Stimulated activated CD8-positive, alpha-beta memory T cell treated with anti-CD3 and anti-CD28 coated beads, Interleukin-15, amount 100 ng/mL, for 48 hours (primary cell): ENCODE data around the gene NACC2.
"Not testable (repeated sequence)": the region's sequence is repeated elsewhere in the genome, so short reads cannot be mapped to it uniquely, and the experiment has no call there.

Experiments used
- DNase-seq, 2 donors: peaks; one replicate each; pipeline ENCODE4 v3.0.0-alpha.2; 2020; ENCODE audit warnings: low read depth in 2 of 2

The NACC2 gene

GRCh38 chr9:136080716-136081112, 14.4 kb downstream of the NACC2 start:
- no peak for DNase-seq

GRCh38 chr9:136079916-136080246, 15.2 kb downstream of the NACC2 start:
- no peak for DNase-seq

- DNase-seq = no peak
Measured at GRCh38 chr9:136079211-136079915, 15.7 kb downstream of the NACC2 start.

- no peak for DNase-seq
Measured at GRCh38 chr9:136078498-136079011, 16.5 kb downstream of the NACC2 start.

GRCh38 chr9:136078024-136078423, 17.1 kb downstream of the NACC2 start:
- DNase-seq = no peak

- no peak for DNase-seq
Measured at GRCh38 chr9:136077491-136077890, 17.6 kb downstream of the NACC2 start.

- DNase-seq = no peak
Measured at GRCh38 chr9:136075881-136076678, 19.0 kb downstream of the NACC2 start.

- no peak for DNase-seq
Measured at GRCh38 chr9:136075134-136075841, 19.8 kb downstream of the NACC2 start.

- DNase-seq = no peak
Measured at GRCh38 chr9:136074706-136075105, 20.4 kb downstream of the NACC2 start.

GRCh38 chr9:136062657-136063439, 32.2 kb downstream of the NACC2 start:
- DNase-seq = no peak

- not testable (repeated sequence) for DNase-seq
Measured at GRCh38 chr9:136061916-136062315, 33.2 kb downstream of the NACC2 start.

- no peak for DNase-seq
Measured at GRCh38 chr9:136061405-136061804, 33.7 kb downstream of the NACC2 start.

- no peak for DNase-seq
Measured at GRCh38 chr9:136060671-136061371, 34.3 kb downstream of the NACC2 start.

GRCh38 chr9:136059851-136060670, 35.0 kb downstream of the NACC2 start:
- no peak for DNase-seq

GRCh38 chr9:136059321-136059791, 35.7 kb downstream of the NACC2 start:
- DNase-seq = no peak

GRCh38 chr9:136058801-136059302, 36.2 kb downstream of the NACC2 start:
- DNase-seq = no peak

GRCh38 chr9:136058084-136058483, 37.0 kb downstream of the NACC2 start:
- no peak for DNase-seq

GRCh38 chr9:136057236-136058081, 37.6 kb downstream of the NACC2 start:
- DNase-seq = no peak
